ENCODE measurements around the gene RFNG. TPM values are rescaled to one million over a fixed set of nuclear protein-coding genes. Genes with fewer than 3 reads are reported as not detected.
A peak's percentile ranks its signal among the peaks of the same experiment; 100 is the strongest.

Gene RFNG
- total and polyA plus RNA-seq, 2 of the 13 experiments (the other 11 are each of a cell fraction or from before 2014, with no cell fraction given) = 61.4 to 64.0 TPM

GRCh38 chr17:82014432-82014831, 37.2 kb downstream of the RFNG start (continued):
- TF ChIP-seq TBP (CRISPR knock-in tag; IDR thresholded peaks at IDR 0.05) (no peak), STAT5B (CRISPR knock-in tag; IDR thresholded peaks at IDR 0.05) (no peak), AGO1 (IDR thresholded peaks at IDR 0.05; ENCODE audit: low read depth, low read length, poor library complexity, severe bottlenecking) (peak; percentile 21), ZNF205 (CRISPR knock-in tag; IDR thresholded peaks at IDR 0.05) (no peak), RBM39 (IDR thresholded peaks at IDR 0.05; ENCODE audit: low read depth, low read length, poor library complexity, severe bottlenecking) (peak; percentile 19), HNRNPL (IDR thresholded peaks at IDR 0.05; ENCODE audit: low read depth, low read length) (peak; percentile 95), CHD2 (IDR thresholded peaks at IDR 0.05; ENCODE audit: low read depth, low read length) (no peak), HNRNPK (IDR thresholded peaks at IDR 0.05; ENCODE audit: low read depth, low read length, poor library complexity, severe bottlenecking) (peak; percentile 61), PHB2 (IDR thresholded peaks at IDR 0.05; ENCODE audit: partially characterized antibody) (no peak)

GRCh38 chr17:82013772-82014321, 37.8 kb downstream of the RFNG start:
- Histone ChIP-seq H3K4me2 (ENCODE audit: low read depth, low read length) (no peak overlapping the region), H3K27me3 (ENCODE audit: control insufficient read depth in 1 of 2, insufficient read depth in 2 of 2, low read length in 2 of 2) (no peaks in the 10 kb centered on the region), H3K9ac (ENCODE audit: insufficient read depth, low read depth, low read length) (peak overlapping the region; percentile 53), H3K4me3 (replicated peaks in 1 of 3; ENCODE audit: insufficient read depth in 1 of 3, low read depth in 2 of 3, low read length in 3 of 3) (no peak overlapping the region; a peak in 1 of 6 replicates), H3K4me1 (ENCODE audit: insufficient read depth, low read length) (peaks cover 97% of the 10 kb centered on the region), H2AFZ (ENCODE audit: low read length) (no peak overlapping the region), H3K9me3 (ENCODE audit: low read length) (no peaks in the 10 kb centered on the region), H3K79me2 (ENCODE audit: insufficient read depth, low read length) (no peaks in the 10 kb centered on the region), H3K27ac (ENCODE audit: extremely low read length, insufficient read depth, low read length) (peak overlapping the region; percentile 68), H3K36me3 (replicated peaks in 1 of 2; ENCODE audit: control insufficient read depth in 1 of 2, insufficient read depth in 2 of 2, low read length in 2 of 2) (peaks cover 37 to 42% of the 10 kb centered on the region in 2 experiments), H4K20me1 (ENCODE audit: insufficient read depth, low read length) (no peaks in the 10 kb centered on the region)
- 83% methylated on average over 13 of the region's 16 CpGs for WGBS (ENCODE audit: low lambda C conversion rate)
- DNase-seq (ENCODE audit: low spot score) = peak; percentile 79
- peak; percentile 1; the same call in 2 of the 3 replicates for ATAC-seq
- ChIA-PET CTCF (ENCODE audit: low intra/inter-chr PET ratio, low total read pairs) (no interaction called here), POLR2A (interaction anchor here (1.1 to 14.1 kb wide), 5 partner anchors 9 to 54 kb away, joined by 3 to 470 read pairs (median 8); partner anchors contain the start of genes CENPX, DCXR, LRRC45 and NOTUM)
- FAIRE-seq = peak; percentile 44
- intact Hi-C loops (cut with micrococcal nuclease; ENCODE audit: unreplicated experiment) (no loop called here), in situ Hi-C loops (cut with HindIII; ENCODE audit: extremely low pct_ligation_motif_present, low pct_unique_long_range_greater_than_20kb) (no loop called here)
- no TSS peak for BruUV-seq (replicated peaks)
- no peak for TF ChIP-seq ZNF589 (CRISPR knock-in tag; conservative IDR thresholded peaks at IDR 0.05)
- peak; percentile 60 for TF ChIP-seq ARID5B (CRISPR knock-in tag; IDR thresholded peaks at IDR 0.05)
- TF ChIP-seq ATRX (CRISPR knock-in tag; IDR thresholded peaks at IDR 0.05; ENCODE audit: borderline replicate concordance) = no peak
- no peak for TF ChIP-seq ZNF616 (CRISPR knock-in tag; IDR thresholded peaks at IDR 0.05; ENCODE audit: low read depth)
- peak; percentile 86; the same call in 1 of the 2 replicates for TF ChIP-seq ESRRA (CRISPR knock-in tag; IDR thresholded peaks at IDR 0.05; ENCODE audit: low read depth)
- TF ChIP-seq ZNF350 (CRISPR knock-in tag; IDR thresholded peaks at IDR 0.05; ENCODE audit: borderline replicate concordance, low read depth) = no peak
- no peak for TF ChIP-seq RFXANK (CRISPR knock-in tag; IDR thresholded peaks at IDR 0.05)
- TF ChIP-seq ZBTB10 (CRISPR knock-in tag; IDR thresholded peaks at IDR 0.05; ENCODE audit: borderline replicate concordance) = no peak; the same call in 1 of the 2 replicates
- no peak for TF ChIP-seq MED13 (CRISPR knock-in tag; IDR thresholded peaks at IDR 0.05)
